WERI-Rb-1 (cell line): ENCODE data around the gene TMC6.

ENCODE experiments used
- DNase-seq: peaks from one replicate; pipeline ENCODE4 v3.0.0-alpha.2; 2020
- H3K27ac ChIP-seq: fragments of 250-450 bp; sonication (Bioruptor Pico); 2 replicates; pipeline ENCODE4 v1.5.1; 2020; ENCODE audit warnings: mild to moderate bottlenecking, moderate library complexity
- H3K27me3 ChIP-seq: fragments of 250-450 bp; sonication (Bioruptor Pico); 2 replicates; pipeline ENCODE4 v1.5.1; 2021; ENCODE audit warnings: mild to moderate bottlenecking, low read depth, moderate library complexity; ENCODE audit not compliant: insufficient read depth, severe bottlenecking
- H3K36me3 ChIP-seq: fragments of 250-450 bp; sonication (Bioruptor Pico); 2 replicates; pipeline ENCODE4 v1.5.1; 2020; ENCODE audit warnings: mild to moderate bottlenecking, moderate library complexity
- H3K4me3 ChIP-seq: 2 replicates; pipeline ENCODE4 v1.5.1; 2011; ENCODE audit warnings: low read depth, mild to moderate bottlenecking, control low read depth, low read length
- H3K9me3 ChIP-seq: fragments of 250-450 bp; sonication (Bioruptor Pico); 2 replicates; pipeline ENCODE4 v1.5.1; 2021; ENCODE audit warnings: mild to moderate bottlenecking, moderate library complexity; ENCODE audit not compliant: severe bottlenecking
- CTCF ChIP-seq: IDR thresholded peaks from 2 replicates; pipeline ENCODE4 v1.5.1; 2011; ENCODE audit warnings: low read depth, mild to moderate bottlenecking, control low read depth, inconsistent platforms, low read length

The TMC6 gene

GRCh38 chr17:78064708-78065107, 63.8 kb downstream of the TMC6 start:
- TF ChIP-seq CTCF: no peak
- H3K36me3 ChIP-seq: peaks cover 48% of the 10 kb centered on the region
- H3K27me3 ChIP-seq: no peaks in the 10 kb centered on the region
- H3K9me3 ChIP-seq: no peaks in the 10 kb centered on the region
- H3K27ac ChIP-seq: no peak overlapping the region
- no peak for DNase-seq
- no peak overlapping the region for H3K4me3 ChIP-seq

- H3K4me3 ChIP-seq: no peak overlapping the region
- H3K36me3 ChIP-seq: peaks cover 40% of the 10 kb centered on the region
- no peak overlapping the region for H3K27ac ChIP-seq
- H3K9me3 ChIP-seq: no peaks in the 10 kb centered on the region
- no peak for DNase-seq
- H3K27me3 ChIP-seq: no peaks in the 10 kb centered on the region
- TF ChIP-seq CTCF: no peak
Measured at GRCh38 chr17:78063489-78063888, 65.1 kb downstream of the TMC6 start.

- no peak for TF ChIP-seq CTCF
Measured at GRCh38 chr17:78062596-78062995, 66.0 kb downstream of the TMC6 start.

More at GRCh38 chr17:78062596-78062995, 66.0 kb downstream of the TMC6 start:
- no peaks in the 10 kb centered on the region for H3K27me3 ChIP-seq
- no peak overlapping the region for H3K27ac ChIP-seq
- DNase-seq: no peak
- no peaks in the 10 kb centered on the region for H3K9me3 ChIP-seq
- H3K36me3 ChIP-seq: peaks cover 31% of the 10 kb centered on the region
- no peak overlapping the region for H3K4me3 ChIP-seq
